HG03135 (cell line): ENCODE data around the gene TXNRD1.
"Not testable (repeated sequence)": the region's sequence is repeated elsewhere in the genome, so short reads cannot be mapped to it uniquely, and the experiment has no call there.

ENCODE experiments used
- ATAC-seq: cut with Tn5 transposase; IDR thresholded peaks from one replicate; pipeline ENCODE4 v1.9.1; 2021; ENCODE audit warnings: mild to moderate bottlenecking, moderate library complexity; ENCODE audit not compliant: unreplicated experiment

TXNRD1 gene

DNA sequence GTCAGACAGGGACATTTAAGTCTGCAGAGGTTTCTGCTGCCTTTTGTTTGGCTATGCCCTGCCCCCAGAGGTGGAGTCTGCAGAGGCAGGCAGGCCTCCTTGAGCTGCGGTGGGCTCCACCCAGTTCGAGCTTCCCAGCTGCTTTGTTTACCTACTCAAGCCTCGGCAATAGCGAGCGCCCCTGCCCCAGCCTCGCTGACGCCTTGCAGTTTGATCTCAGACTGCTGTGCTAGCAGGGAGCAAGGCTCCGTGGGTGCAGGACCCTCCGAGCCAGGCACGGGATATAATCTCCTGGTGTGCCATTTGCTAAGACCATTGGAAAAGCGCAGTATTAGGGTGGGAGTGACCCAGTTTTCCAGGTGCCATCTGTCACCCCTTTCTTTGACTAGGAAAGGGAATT lies 178.5 kb downstream of the TXNRD1 start:
- not testable (repeated sequence) for ATAC-seq
